Natural killer cell (primary cell): ENCODE results near the gene CLCN5. TPM values are rescaled to one million over a fixed set of nuclear protein-coding genes. Genes with fewer than 3 reads are reported as not detected.

Experiments used
- ATAC-seq, 3 donors: fragments of 150-1000 bp in 2 of 3; fragments of 200-7000 bp in 1 of 3; cut with Tn5 transposase; 1 replicate in 1 of 3; 2 replicates in 2 of 3; pipeline ENCODE4 v1.10.0; 2021; ENCODE audit warnings: mild to moderate bottlenecking in 2 of 3, moderate library complexity in 2 of 3
- DNase-seq, 2 donors: peaks; one replicate each; pipeline versions ENCODE4 v3.0.0 to v3.0.0-alpha.2; 2013 to 2021; ENCODE audit warnings: mixed read lengths in 1 of 2
- H3K27ac ChIP-seq: one replicate; pipeline ENCODE4 v1.5.1; 2013; ENCODE audit warnings: mild to moderate bottlenecking, low read length
- H3K27me3 ChIP-seq: one replicate; pipeline ENCODE4 v1.6.1; 2013; ENCODE audit warnings: low read length; ENCODE audit not compliant: control insufficient read depth, insufficient read depth
- H3K36me3 ChIP-seq: one replicate; pipeline ENCODE4 v1.6.1; 2013; ENCODE audit warnings: low read length; ENCODE audit not compliant: control insufficient read depth, insufficient read depth
- H3K4me1 ChIP-seq: one replicate; pipeline ENCODE4 v1.6.1; 2013; ENCODE audit warnings: low read length; ENCODE audit not compliant: control insufficient read depth, insufficient read depth
- H3K4me3 ChIP-seq: one replicate; pipeline ENCODE4 v1.5.1; 2013; ENCODE audit warnings: low read length
- H3K9me3 ChIP-seq: one replicate; pipeline ENCODE4 v1.6.1; 2013; ENCODE audit warnings: low read length; ENCODE audit not compliant: control insufficient read depth, insufficient read depth
- H3K27ac Mint-ChIP-seq, 2 donors: one replicate each; pipeline ENCODE4 v1.8.0; 2022; ENCODE audit warnings: mild to moderate bottlenecking in 2 of 2, mixed read lengths in 2 of 2, moderate library complexity in 1 of 2
- H3K27me3 Mint-ChIP-seq, 2 donors: one replicate each; pipeline ENCODE4 v1.8.0; 2022; ENCODE audit warnings: low read depth in 2 of 2, mixed read lengths in 2 of 2
- H3K36me3 Mint-ChIP-seq: one replicate; pipeline ENCODE4 v1.8.0; 2022; ENCODE audit warnings: mixed read lengths
- H3K4me1 Mint-ChIP-seq, 2 donors: one replicate each; pipeline ENCODE4 v1.8.0; 2022; ENCODE audit warnings: mixed read lengths in 2 of 2
- H3K4me3 Mint-ChIP-seq: one replicate; pipeline ENCODE4 v1.8.0; 2022; ENCODE audit warnings: mild to moderate bottlenecking, moderate library complexity, mixed read lengths
- H3K9me3 Mint-ChIP-seq, 2 donors: one replicate each; pipeline ENCODE4 v1.8.0; 2022; ENCODE audit warnings: mixed read lengths in 2 of 2
- WGBS: methylation state at CpG from one replicate; pipeline ENCODE4 v1.1.7; 2013; ENCODE audit warnings: missing lambda C conversion rate; ENCODE audit not compliant: insufficient coverage; 5-methylcytosine and 5-hydroxymethylcytosine counted together
- intact Hi-C: fragments of 100-400 bp; cut with micrococcal nuclease; formaldehyde crosslinking; loops from one replicate; pipeline ENCODE4 v1.14.2; 2022
- total RNA-seq, 4 donors: library from RNA; stranded (reverse); fragments of 120-200 nt in 1 of 4; gene quantifications; one replicate each; pipeline versions ENCODE4 v1.2.3 to v1.2.4, GENCODE V29; 2013 to 2022
- TF ChIP-seq, protein P1 (sequence below): fragments of 200-600 bp; IDR thresholded peaks from one replicate; pipeline ENCODE4 v1.8.0; 2022; ENCODE audit warnings: antibody characterized with exemption

The CLCN5 gene
- total RNA-seq, 3 donors from 2014 or later (not counting 1 experiment from before 2014, with no cell fraction given) = 2.5 to 4.5 (median 4.0) TPM

DNA sequence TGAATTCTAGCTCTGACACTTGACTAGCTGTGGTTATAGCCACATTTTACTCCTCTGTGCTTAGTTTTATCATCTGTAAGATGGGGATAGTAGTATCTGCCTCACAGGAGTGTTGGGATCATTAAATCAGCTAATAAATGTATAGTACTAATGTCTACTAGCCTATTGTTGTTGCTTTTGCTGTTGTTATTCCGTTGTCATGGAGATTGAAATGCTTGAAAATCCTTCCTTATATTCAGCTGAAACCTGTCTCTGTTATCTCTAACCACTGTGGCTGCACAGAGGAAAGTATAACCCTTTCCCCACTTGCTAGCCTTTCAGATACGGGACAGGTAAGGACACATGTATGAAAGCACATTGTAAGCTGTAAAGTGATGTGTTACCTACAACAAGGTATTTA lies 33.9 kb downstream of the CLCN5 start:
- no peaks in the 10 kb centered on the region for H3K36me3 ChIP-seq
- no peaks in the 10 kb centered on the region for H3K9me3 ChIP-seq
- Mint-ChIP-seq H3K4me3 (no peak overlapping the region), H3K9me3 (no peaks in the 10 kb centered on the region), H3K36me3 (no peaks in the 10 kb centered on the region), H3K27me3 (no peaks in the 10 kb centered on the region), H3K27ac (no peak overlapping the region), H3K4me1 (no peaks in the 10 kb centered on the region)
- H3K27ac ChIP-seq = no peak overlapping the region
- intact Hi-C loops = no loop called here
- no CpG with 5 or more reads among the region's 2 CpGs for WGBS
- ATAC-seq = no peak
- no peaks in the 10 kb centered on the region for H3K27me3 ChIP-seq
- no peak overlapping the region for H3K4me3 ChIP-seq
- DNase-seq = no peak
- TF ChIP-seq, protein P1, sequence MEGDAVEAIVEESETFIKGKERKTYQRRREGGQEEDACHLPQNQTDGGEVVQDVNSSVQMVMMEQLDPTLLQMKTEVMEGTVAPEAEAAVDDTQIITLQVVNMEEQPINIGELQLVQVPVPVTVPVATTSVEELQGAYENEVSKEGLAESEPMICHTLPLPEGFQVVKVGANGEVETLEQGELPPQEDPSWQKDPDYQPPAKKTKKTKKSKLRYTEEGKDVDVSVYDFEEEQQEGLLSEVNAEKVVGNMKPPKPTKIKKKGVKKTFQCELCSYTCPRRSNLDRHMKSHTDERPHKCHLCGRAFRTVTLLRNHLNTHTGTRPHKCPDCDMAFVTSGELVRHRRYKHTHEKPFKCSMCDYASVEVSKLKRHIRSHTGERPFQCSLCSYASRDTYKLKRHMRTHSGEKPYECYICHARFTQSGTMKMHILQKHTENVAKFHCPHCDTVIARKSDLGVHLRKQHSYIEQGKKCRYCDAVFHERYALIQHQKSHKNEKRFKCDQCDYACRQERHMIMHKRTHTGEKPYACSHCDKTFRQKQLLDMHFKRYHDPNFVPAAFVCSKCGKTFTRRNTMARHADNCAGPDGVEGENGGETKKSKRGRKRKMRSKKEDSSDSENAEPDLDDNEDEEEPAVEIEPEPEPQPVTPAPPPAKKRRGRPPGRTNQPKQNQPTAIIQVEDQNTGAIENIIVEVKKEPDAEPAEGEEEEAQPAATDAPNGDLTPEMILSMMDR = no peak
- no peaks in the 10 kb centered on the region for H3K4me1 ChIP-seq

DNA sequence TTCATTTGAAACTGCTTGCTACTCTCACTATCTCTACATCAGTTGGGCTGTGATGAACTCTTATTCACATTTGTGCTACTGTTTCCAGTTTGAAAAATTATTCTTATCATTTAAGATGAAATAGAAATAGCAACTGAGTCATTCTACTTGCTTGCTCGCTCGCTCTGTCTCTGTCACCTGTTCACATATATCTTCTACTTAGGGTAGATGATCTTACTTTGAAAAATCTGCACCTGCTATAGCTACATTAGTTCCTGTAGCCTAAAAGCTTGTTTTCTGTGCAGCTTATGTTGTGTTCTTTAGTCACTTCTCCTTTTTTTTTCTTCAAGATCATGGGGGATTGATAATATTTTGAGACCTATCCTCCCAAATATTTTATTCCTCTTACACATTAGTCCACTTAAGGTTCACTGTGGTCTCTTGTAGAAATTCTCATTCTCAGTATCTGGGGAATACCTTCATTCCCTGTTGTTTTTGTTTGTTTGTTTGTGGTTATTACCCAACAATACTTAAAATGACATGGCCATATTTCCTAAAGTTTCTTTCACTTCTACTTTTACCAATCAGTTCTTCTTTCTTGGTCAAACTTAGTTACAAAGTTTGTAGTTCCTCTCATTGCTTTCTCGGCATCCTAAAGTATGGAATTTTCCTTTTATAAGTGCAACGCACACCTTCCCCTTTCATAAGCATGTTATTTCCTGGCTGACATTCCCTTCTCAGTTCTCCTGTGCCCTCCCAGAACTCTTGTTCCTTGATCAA lies 36.5 kb downstream of the CLCN5 start:
- no peak for ATAC-seq

DNA sequence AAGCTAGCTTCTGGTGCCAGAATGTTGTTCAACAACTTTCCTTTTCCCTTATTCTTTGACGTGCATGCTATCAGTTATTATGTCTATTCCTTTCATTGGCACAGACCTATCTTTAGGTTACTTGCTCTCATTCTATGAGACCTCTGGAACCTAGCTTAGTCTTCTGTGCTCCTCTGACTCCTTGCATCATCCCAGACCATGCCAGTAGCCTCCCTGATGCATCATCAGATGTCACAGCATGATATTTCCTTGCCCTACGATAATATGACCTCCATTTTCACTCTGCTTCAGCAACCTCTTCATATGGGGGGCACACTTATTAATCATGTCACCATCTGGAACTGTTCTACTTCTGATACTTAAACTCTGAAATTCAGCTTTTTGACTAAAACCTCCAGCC lies 37.2 kb downstream of the CLCN5 start:
- DNase-seq = no peak
- no peaks in the 10 kb centered on the region for H3K36me3 ChIP-seq
- no peaks in the 10 kb centered on the region for H3K27me3 ChIP-seq
- Mint-ChIP-seq H3K4me3 (no peak overlapping the region), H3K27me3 (no peaks in the 10 kb centered on the region), H3K27ac (no peak overlapping the region), H3K9me3 (no peaks in the 10 kb centered on the region), H3K36me3 (no peaks in the 10 kb centered on the region), H3K4me1 (no peaks in the 10 kb centered on the region)
- H3K27ac ChIP-seq = no peak overlapping the region
- ATAC-seq = no peak
- 93% methylated on average over 2 of the region's 2 CpGs for WGBS
- no peaks in the 10 kb centered on the region for H3K9me3 ChIP-seq
- TF ChIP-seq, protein P1 = no peak
- intact Hi-C loops = no loop called here
- no peaks in the 10 kb centered on the region for H3K4me1 ChIP-seq
- H3K4me3 ChIP-seq = no peak overlapping the region

More for the DNA sequence above, 36.5 kb downstream of the CLCN5 start:
- no peak overlapping the region for H3K4me3 Mint-ChIP-seq
- no peaks in the 10 kb centered on the region for H3K36me3 ChIP-seq
- no peak overlapping the region for H3K27ac ChIP-seq
- no peaks in the 10 kb centered on the region for H3K27me3 Mint-ChIP-seq
- no peaks in the 10 kb centered on the region for H3K4me1 Mint-ChIP-seq
- DNase-seq = no peak
- no peaks in the 10 kb centered on the region for H3K27me3 ChIP-seq
- H3K4me1 ChIP-seq = no peaks in the 10 kb centered on the region
- H3K36me3 Mint-ChIP-seq = no peaks in the 10 kb centered on the region
- TF ChIP-seq, protein P1 = no peak
- 75% methylated on average over 2 of the region's 4 CpGs for WGBS
- no peaks in the 10 kb centered on the region for H3K9me3 ChIP-seq
- no peak overlapping the region for H3K4me3 ChIP-seq
- no peak overlapping the region for H3K27ac Mint-ChIP-seq
- intact Hi-C loops = no loop called here
- no peaks in the 10 kb centered on the region for H3K9me3 Mint-ChIP-seq

DNA sequence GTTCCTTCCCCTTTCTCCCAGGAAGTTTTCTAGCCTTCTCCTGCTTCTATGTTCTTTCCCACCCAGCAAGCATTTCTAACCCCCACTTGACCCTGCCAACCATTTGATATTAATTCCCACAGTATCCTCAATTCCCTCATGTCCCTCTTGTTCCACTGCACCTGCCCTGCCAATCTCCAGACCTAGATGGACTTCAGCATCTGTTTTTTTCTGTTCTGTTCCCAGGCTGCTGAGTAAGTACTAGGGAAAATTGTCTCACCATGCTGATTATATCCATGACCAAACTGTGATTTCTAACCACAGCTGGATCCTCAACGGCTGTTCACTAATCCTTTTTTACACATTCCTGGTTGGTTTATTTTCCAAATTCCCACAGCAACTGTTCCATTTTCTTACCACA lies 37.7 kb downstream of the CLCN5 start:
- no peaks in the 10 kb centered on the region for H3K4me1 Mint-ChIP-seq
- no peak overlapping the region for H3K4me3 Mint-ChIP-seq
- Histone ChIP-seq H3K27ac (no peak overlapping the region), H3K27me3 (no peaks in the 10 kb centered on the region), H3K4me3 (no peak overlapping the region), H3K9me3 (no peaks in the 10 kb centered on the region), H3K36me3 (no peaks in the 10 kb centered on the region), H3K4me1 (no peaks in the 10 kb centered on the region)
- H3K9me3 Mint-ChIP-seq = no peaks in the 10 kb centered on the region
- no peak for ATAC-seq
- intact Hi-C loops = no loop called here
- WGBS = 83% methylated on average over 1 of the region's 1 CpG
- no peak overlapping the region for H3K27ac Mint-ChIP-seq
- H3K36me3 Mint-ChIP-seq = no peaks in the 10 kb centered on the region
- DNase-seq = no peak
- TF ChIP-seq, protein P1 = no peak
- no peaks in the 10 kb centered on the region for H3K27me3 Mint-ChIP-seq
